ENCODE measurements around the gene SEMA5A.

SEMA5A gene

DNA sequence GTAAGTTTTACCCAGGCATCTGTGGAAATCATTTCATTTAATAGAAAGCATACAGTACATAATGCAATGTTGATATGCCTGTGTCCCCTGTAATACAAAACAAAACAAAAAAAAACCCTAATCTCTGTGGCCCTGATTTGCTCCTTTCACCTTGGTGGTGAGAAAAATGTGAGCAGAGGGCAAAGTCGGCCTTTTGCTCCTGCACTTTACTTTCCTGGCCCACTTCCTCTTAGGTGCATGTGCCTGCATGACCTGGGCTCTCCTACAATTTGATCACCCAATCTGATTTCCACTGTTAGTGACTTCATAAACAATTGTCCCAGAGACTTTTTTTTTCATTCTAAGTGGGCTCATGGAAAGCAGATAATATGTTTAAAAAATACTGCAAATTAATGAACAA, 424.3 kb downstream of the SEMA5A start:
- Histone ChIP-seq H3K4me3 (ENCODE audit: low read length) (no peak overlapping the region), H2AFZ (ENCODE audit: low read depth, low read length) (no peak overlapping the region), H3K27me3 (ENCODE audit: insufficient read depth, low read length) (no peaks in the 10 kb centered on the region), H3K4me1 (ENCODE audit: insufficient read depth, low read length) (peaks cover 5% of the 10 kb centered on the region), H3K9me3 (ENCODE audit: low read length) (no peaks in the 10 kb centered on the region), H3K36me3 (ENCODE audit: insufficient read depth, low read length) (no peaks in the 10 kb centered on the region)

DNA sequence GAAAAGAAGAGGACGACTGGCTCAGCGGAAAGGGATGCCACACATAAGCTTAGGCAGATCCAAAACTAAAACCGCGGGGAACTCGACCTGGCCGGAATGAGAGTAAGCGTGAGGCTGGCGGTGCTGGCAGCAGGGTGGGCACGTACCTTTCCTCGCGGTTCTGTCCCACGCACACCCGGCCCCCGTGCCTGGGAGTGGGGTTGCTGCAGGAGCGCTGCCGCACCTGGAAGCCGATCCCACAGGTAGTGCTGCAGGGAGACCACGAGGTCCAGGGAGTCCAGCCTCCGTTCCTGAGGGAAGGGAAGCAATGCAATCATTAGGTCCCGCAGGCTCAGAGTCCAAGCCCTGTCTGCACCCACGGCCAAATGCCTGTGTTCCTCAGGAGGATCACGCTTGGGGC, 427.0 kb downstream of the SEMA5A start:
- no peaks in the 10 kb centered on the region for H3K4me1 ChIP-seq (ENCODE audit: insufficient read depth, low read length)
- H3K4me3 ChIP-seq (ENCODE audit: low read length) = no peak overlapping the region
- H3K27me3 ChIP-seq (ENCODE audit: insufficient read depth, low read length) = no peaks in the 10 kb centered on the region
- H3K36me3 ChIP-seq (ENCODE audit: insufficient read depth, low read length) = no peaks in the 10 kb centered on the region
- no peaks in the 10 kb centered on the region for H3K9me3 ChIP-seq (ENCODE audit: low read length)
- H2AFZ ChIP-seq (ENCODE audit: low read depth, low read length) = no peak overlapping the region

DNA sequence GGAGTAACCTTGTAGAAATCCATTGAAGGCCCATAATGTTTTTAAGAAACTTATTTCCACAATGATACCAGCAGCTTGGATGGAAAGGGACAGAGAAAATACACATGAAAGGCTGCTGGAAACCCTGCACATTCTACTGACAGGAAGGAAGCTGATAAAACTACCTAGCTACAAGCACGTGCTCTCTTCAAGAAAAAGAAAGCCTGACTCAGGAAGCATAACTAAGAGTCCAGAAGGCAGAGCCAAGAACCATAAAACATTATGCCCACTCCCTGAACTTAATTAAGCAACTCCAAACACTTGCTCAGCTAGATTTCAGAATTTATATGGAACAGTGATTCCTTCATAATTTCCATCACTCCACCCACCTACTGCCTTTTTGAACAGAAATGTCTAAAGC, 430.8 kb downstream of the SEMA5A start:
- no peak overlapping the region for H3K4me3 ChIP-seq (ENCODE audit: low read length)
- H3K36me3 ChIP-seq (ENCODE audit: insufficient read depth, low read length) = no peaks in the 10 kb centered on the region
- H3K4me1 ChIP-seq (ENCODE audit: insufficient read depth, low read length) = peaks cover 15% of the 10 kb centered on the region
- no peaks in the 10 kb centered on the region for H3K9me3 ChIP-seq (ENCODE audit: low read length)
- no peak overlapping the region for H2AFZ ChIP-seq (ENCODE audit: low read depth, low read length)
- no peaks in the 10 kb centered on the region for H3K27me3 ChIP-seq (ENCODE audit: insufficient read depth, low read length)

DNA sequence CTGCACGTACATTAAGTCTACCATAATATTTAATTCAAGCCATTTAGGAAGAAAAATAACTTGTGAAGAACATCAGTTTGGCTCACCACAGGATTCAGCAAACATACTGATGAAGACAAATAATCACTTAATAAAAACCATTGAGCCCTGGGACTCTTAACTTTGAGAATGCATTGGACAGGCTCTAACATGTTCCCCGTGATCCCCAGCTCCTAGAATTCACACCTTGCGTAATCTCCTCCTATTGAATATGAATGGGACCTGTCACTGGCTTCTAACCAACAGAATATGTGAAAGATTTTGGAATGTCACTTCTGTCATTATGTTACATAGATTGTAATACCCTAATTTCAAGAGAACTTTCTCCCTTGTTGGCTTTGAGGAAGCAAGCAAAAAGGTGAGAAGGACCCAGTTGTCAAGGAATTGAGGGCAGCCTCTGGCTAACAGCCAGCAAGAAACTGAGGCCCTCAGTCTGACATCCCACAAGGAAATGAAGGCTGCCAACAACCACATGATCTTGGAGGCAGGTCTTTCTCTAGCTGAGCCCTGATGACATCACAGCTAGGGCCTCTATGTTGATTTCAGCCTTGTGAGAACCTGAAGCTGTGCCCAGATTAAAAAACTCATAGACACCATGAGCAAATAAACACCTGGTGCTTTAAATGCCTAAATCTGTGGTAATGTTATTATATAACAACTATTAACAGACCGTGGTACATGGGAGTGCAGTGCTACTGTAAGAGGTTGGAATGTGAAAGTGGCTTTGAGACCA, 433.2 kb downstream of the SEMA5A start:
- Histone ChIP-seq H3K27me3 (ENCODE audit: insufficient read depth, low read length) (no peaks in the 10 kb centered on the region), H3K4me1 (ENCODE audit: insufficient read depth, low read length) (peaks cover 15% of the 10 kb centered on the region), H3K9me3 (ENCODE audit: low read length) (no peaks in the 10 kb centered on the region), H3K36me3 (ENCODE audit: insufficient read depth, low read length) (no peaks in the 10 kb centered on the region), H2AFZ (ENCODE audit: low read depth, low read length) (no peak overlapping the region), H3K4me3 (ENCODE audit: low read length) (no peak overlapping the region)

DNA sequence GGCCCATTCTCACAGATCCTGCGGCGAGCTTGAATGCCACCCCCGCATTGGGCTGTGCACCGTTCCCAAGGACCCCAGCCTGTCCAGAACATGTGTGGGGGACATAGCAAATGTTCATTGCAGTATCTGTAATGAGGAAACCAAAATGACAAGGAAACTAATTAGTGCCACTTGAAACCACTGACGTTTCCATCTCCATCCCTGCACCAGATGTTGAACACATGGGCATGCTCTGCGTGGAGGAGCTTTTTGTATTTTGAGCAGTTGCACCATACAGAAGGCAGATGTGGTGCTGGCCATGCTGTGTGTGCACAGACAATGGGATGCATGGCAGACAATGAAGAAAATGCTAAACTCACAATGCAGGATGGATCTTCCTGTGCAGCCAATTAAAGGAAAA, 437.7 kb downstream of the SEMA5A start:
- Histone ChIP-seq H2AFZ (ENCODE audit: low read depth, low read length) (no peak overlapping the region), H3K4me1 (ENCODE audit: insufficient read depth, low read length) (peaks cover 34% of the 10 kb centered on the region), H3K36me3 (ENCODE audit: insufficient read depth, low read length) (no peaks in the 10 kb centered on the region), H3K9me3 (ENCODE audit: low read length) (no peaks in the 10 kb centered on the region), H3K4me3 (ENCODE audit: low read length) (no peak overlapping the region), H3K27me3 (ENCODE audit: insufficient read depth, low read length) (no peaks in the 10 kb centered on the region)

DNA sequence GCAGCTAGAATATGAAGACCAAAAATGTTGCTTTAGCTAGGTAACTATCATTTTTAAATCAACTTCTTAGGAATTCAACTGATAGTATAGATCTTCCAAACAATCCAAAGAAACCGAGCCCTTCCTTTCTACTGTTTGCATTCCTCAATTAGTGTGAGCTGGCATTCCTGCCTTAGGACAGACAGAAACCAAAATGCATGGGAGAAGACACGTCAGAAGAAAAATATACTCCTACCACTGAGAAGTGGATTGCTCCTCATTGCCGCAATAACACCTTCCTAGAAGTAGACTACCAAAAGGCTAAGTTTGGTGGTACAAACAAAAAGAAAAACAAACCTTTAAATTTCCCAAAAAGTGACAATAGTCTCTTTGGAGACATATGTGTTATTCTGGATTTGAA, 440.0 kb downstream of the SEMA5A start:
- no peaks in the 10 kb centered on the region for H3K27me3 ChIP-seq (ENCODE audit: insufficient read depth, low read length)
- peaks cover 26% of the 10 kb centered on the region for H3K4me1 ChIP-seq (ENCODE audit: insufficient read depth, low read length)
- no peak overlapping the region for H3K4me3 ChIP-seq (ENCODE audit: low read length)
- no peaks in the 10 kb centered on the region for H3K9me3 ChIP-seq (ENCODE audit: low read length)
- H3K36me3 ChIP-seq (ENCODE audit: insufficient read depth, low read length) = no peaks in the 10 kb centered on the region
- H2AFZ ChIP-seq (ENCODE audit: low read depth, low read length) = no peak overlapping the region

DNA sequence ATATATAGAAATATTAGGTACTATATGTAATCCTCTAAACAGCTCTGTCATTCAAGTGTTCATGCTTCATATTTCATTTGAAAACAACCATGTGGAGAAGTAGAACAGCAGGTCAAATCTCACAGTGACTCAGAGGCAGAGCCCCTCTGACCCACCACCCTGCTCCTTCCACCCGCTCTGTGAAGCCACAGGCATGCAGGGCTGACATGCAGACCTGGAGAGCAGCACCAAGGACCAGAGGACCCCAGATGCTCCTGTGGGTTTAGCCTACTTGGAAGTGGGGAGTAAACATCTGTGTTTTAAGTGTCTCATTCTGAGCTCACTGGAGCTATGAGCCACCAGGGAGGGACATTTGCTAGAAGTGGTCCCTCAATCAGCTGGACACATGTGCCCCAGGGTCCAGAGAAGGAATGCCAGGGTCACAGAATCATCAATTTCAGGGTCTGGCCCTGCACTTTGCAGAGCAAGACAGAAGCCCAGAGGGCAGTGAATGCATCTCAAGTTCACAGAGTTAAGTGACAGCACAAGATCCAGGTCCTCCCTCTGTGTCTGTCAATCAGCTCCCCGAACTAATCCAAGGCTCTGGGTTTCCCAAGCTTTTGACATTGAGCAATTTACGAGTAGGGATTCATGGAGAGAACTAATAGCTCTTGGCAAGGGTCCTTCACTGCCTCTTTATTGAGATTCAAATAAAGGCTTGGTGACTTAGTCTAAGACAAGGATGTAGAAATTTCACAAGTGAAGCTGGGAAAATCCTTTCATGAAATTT, 441.1 kb downstream of the SEMA5A start:
- Histone ChIP-seq H3K4me3 (ENCODE audit: low read length) (no peak overlapping the region), H3K27me3 (ENCODE audit: insufficient read depth, low read length) (no peaks in the 10 kb centered on the region), H3K9me3 (ENCODE audit: low read length) (no peaks in the 10 kb centered on the region), H3K4me1 (ENCODE audit: insufficient read depth, low read length) (peaks cover 26% of the 10 kb centered on the region), H3K36me3 (ENCODE audit: insufficient read depth, low read length) (no peaks in the 10 kb centered on the region), H2AFZ (ENCODE audit: low read depth, low read length) (no peak overlapping the region)

DNA sequence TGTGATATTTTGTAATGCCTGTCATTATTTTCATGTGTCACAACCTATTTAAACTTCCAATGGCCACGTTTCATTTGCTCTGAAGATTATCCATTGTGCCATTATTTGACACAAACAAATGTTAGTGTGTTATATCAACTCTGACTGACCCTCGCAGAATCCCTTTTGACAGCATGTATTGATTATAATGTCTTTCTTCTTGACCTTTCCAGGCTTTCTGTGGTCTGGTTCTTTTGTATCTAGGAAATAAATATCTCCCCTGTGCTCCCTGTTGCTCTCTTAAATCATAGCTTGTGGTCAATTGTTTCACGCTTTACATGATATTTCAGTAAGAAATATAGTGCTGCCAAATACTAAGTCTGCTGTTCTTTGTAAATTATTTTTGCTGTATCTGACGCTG, 442.6 kb downstream of the SEMA5A start:
- H3K4me1 ChIP-seq (ENCODE audit: insufficient read depth, low read length) = peaks cover 26% of the 10 kb centered on the region
- no peak overlapping the region for H2AFZ ChIP-seq (ENCODE audit: low read depth, low read length)
- H3K36me3 ChIP-seq (ENCODE audit: insufficient read depth, low read length) = no peaks in the 10 kb centered on the region
- H3K9me3 ChIP-seq (ENCODE audit: low read length) = no peaks in the 10 kb centered on the region
- H3K4me3 ChIP-seq (ENCODE audit: low read length) = no peak overlapping the region
- H3K27me3 ChIP-seq (ENCODE audit: insufficient read depth, low read length) = no peaks in the 10 kb centered on the region

DNA sequence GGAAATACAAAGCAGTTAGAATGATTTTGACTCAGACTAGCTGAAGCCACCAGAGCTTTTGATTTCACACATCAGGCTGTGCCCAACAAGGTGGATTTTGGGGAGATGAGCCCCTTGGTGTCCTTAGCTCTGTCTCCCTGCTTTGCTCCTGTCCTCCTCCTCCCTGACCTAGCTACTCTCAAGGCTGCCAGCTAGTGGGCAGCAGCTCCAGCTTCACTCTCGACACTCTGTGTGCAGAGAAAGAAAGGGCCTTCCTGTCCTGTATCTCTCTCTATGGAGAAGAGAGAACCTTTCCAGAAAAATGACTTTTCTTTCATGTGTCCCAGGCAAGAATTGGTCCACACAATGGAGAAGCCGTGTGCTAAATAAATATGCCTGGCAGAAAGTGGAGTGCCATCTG, 446.2 kb downstream of the SEMA5A start:
- Histone ChIP-seq H3K9me3 (ENCODE audit: low read length) (no peaks in the 10 kb centered on the region), H3K27me3 (ENCODE audit: insufficient read depth, low read length) (no peaks in the 10 kb centered on the region), H2AFZ (ENCODE audit: low read depth, low read length) (no peak overlapping the region), H3K4me1 (ENCODE audit: insufficient read depth, low read length) (peaks cover 16% of the 10 kb centered on the region), H3K36me3 (ENCODE audit: insufficient read depth, low read length) (no peaks in the 10 kb centered on the region), H3K4me3 (ENCODE audit: low read length) (no peak overlapping the region)

DNA sequence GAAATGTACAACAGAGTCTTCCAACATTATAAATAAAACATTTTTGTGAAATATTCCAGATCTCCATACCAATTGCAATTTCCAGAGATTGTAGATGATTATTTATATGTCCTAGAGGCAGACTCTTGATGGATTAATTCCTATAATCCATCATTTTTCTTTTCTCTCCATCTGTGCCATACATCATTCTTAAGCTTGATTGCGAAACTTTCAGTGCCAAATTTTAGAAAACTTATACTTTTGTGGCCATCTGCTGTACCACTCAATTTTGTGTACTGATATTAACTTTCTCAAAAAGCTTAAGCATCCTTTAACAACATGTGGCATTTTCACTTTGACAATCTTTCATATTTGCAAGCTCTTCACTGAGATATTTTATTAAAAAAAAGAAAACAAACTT, 446.9 kb downstream of the SEMA5A start:
- Histone ChIP-seq H3K4me1 (ENCODE audit: insufficient read depth, low read length) (peaks cover 17% of the 10 kb centered on the region), H3K27me3 (ENCODE audit: insufficient read depth, low read length) (no peaks in the 10 kb centered on the region)

DNA sequence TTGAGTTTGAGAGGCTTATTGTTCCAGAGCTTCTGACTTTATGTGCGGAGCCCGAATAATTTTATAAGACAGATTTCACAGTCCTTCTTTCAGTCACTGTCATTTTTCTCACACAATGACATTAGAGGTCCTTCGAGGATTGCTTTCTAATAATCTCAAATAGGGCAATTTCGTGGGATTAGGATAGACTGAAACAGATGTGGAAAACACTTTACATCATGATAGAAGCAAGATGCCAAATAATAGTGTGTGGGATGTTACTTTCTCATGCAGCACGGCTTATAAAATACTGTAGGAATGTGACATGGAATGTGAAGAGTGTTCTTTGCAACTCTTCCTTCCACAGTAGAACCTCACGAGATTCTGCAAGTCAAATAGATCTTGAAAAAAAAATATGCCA, 451.3 kb downstream of the SEMA5A start:
- H3K4me3 ChIP-seq (ENCODE audit: low read length) = no peak overlapping the region

More for the DNA sequence above, 446.9 kb downstream of the SEMA5A start:
- H2AFZ ChIP-seq (ENCODE audit: low read depth, low read length) = no peak overlapping the region
- no peaks in the 10 kb centered on the region for H3K9me3 ChIP-seq (ENCODE audit: low read length)
- H3K4me3 ChIP-seq (ENCODE audit: low read length) = no peak overlapping the region
- no peaks in the 10 kb centered on the region for H3K36me3 ChIP-seq (ENCODE audit: insufficient read depth, low read length)

DNA sequence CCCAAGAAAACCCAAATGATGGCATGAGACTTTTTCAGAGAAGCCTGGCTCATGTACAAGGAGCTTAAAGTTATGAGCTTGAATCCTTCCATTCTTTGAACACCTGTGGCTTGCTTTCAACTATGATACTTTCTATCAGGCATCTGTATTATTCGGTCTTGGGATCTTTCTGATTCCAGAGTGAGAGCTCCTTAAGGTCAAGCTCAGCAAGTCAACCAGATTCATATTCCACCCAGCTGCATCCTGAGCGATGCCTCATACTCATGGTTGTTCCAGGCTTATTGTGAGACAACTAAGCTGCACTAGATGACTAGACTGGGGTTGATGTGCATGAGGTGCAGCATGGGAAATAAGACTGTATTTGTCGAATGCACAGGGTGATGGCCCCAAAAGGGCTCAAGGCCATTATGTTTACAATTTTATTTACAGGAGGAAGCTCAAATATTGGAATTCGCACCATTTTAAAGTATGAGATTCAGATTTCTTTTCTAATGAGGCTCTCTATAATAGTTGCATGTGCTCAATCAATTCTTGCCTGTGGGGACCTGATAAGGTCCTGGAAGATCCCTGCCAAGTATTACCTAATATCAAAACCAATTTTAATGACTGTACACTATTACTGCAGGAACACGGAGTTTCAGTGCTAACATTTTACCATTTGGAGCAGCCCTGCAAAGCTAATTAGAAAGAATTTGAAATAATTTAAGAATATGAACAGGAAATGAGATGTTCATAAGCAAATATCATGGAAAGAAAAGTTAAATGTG, 453.8 kb downstream of the SEMA5A start:
- Histone ChIP-seq H3K4me3 (ENCODE audit: low read length) (no peak overlapping the region), H3K4me1 (ENCODE audit: insufficient read depth, low read length) (peaks cover 4% of the 10 kb centered on the region), H3K36me3 (ENCODE audit: insufficient read depth, low read length) (no peaks in the 10 kb centered on the region), H3K27me3 (ENCODE audit: insufficient read depth, low read length) (no peaks in the 10 kb centered on the region), H3K9me3 (ENCODE audit: low read length) (no peaks in the 10 kb centered on the region), H2AFZ (ENCODE audit: low read depth, low read length) (no peak overlapping the region)

More for the DNA sequence above, 451.3 kb downstream of the SEMA5A start:
- no peaks in the 10 kb centered on the region for H3K27me3 ChIP-seq (ENCODE audit: insufficient read depth, low read length)
- H3K4me1 ChIP-seq (ENCODE audit: insufficient read depth, low read length) = peaks cover 4% of the 10 kb centered on the region
- no peaks in the 10 kb centered on the region for H3K36me3 ChIP-seq (ENCODE audit: insufficient read depth, low read length)
- no peak overlapping the region for H2AFZ ChIP-seq (ENCODE audit: low read depth, low read length)
- H3K9me3 ChIP-seq (ENCODE audit: low read length) = no peaks in the 10 kb centered on the region

DNA sequence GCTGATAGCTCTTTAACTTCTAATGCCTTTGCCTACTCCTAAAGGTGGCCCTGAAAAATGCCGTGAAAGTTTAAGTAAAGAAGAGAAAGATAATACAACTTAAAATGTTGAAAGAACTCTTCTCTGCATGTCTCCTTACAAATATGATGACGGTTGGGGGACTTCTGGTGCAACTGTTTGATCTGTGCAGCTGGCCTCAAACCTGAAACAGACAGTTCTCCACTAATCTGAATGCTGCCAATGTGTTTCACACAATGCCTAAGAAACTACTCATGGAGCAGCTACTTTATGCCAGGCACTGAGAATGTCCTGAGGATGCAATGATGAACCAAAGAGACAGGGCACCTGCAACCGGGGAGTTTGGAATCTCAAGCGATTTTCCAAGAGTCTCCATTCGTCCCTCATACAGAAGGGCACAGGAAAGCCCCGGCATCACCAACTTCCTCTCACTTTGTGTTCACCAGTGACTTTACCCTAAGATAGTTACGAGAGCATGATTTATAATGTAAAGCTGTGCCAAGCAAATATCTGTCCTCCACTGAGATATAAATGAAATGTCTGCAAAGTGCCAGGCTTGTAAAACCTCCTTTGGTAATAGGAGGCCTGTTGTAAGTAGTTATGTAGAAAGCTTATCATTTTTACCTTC, 455.4 kb downstream of the SEMA5A start:
- no peaks in the 10 kb centered on the region for H3K27me3 ChIP-seq (ENCODE audit: insufficient read depth, low read length)
- no peaks in the 10 kb centered on the region for H3K9me3 ChIP-seq (ENCODE audit: low read length)
- H3K36me3 ChIP-seq (ENCODE audit: insufficient read depth, low read length) = no peaks in the 10 kb centered on the region
- H3K4me1 ChIP-seq (ENCODE audit: insufficient read depth, low read length) = peaks cover 4% of the 10 kb centered on the region
- H3K4me3 ChIP-seq (ENCODE audit: low read length) = no peak overlapping the region
- H2AFZ ChIP-seq (ENCODE audit: low read depth, low read length) = no peak overlapping the region
